SK-N-MC (cell line): ENCODE measurements around the gene C2CD4C.
"Not testable (repeated sequence)": the region's sequence is repeated elsewhere in the genome, so short reads cannot be mapped to it uniquely, and the experiment has no call there.

Experiments
- DNase-seq: peaks from one replicate; pipeline ENCODE4 v3.0.0-alpha.2; 2011; ENCODE audit warnings: low read depth, low spot score
- H3K27ac ChIP-seq: fragments of 200-600 bp; sonication (generic); 2 replicates; pipeline ENCODE4 v1.5.1; 2016; ENCODE audit warnings: mixed run types
- H3K36me3 ChIP-seq: fragments of 200-600 bp; sonication (generic); 2 replicates; pipeline ENCODE4 v1.6.1; 2017; ENCODE audit warnings: antibody characterized with exemption, low read length, mixed read lengths; ENCODE audit not compliant: insufficient read depth
- H3K4me3 ChIP-seq: fragments of 200-600 bp; sonication (generic); 2 replicates; pipeline ENCODE4 v1.5.1; 2016
- H3K9ac ChIP-seq: fragments of 200-600 bp; sonication (generic); 2 replicates; pipeline ENCODE4 v1.8.0; 2017; ENCODE audit warnings: mixed run types, mixed read lengths; ENCODE audit not compliant: insufficient read length
- H3K9me3 ChIP-seq: fragments of 200-600 bp; sonication (generic); 2 replicates; pipeline ENCODE4 v1.6.1; 2017; ENCODE audit warnings: low read depth, mild to moderate bottlenecking, antibody characterized with exemption, low read length, moderate library complexity, mixed read lengths
- EZH2 ChIP-seq: fragments of 200-600 bp; sonication (generic); IDR thresholded peaks from one replicate; pipeline ENCODE4 v1.6.1; 2017; ENCODE audit warnings: antibody characterized with exemption
- FOXP2 ChIP-seq: optimal IDR thresholded peaks from 2 replicates; pipeline ENCODE3; 2011; ENCODE audit warnings: mild to moderate bottlenecking, moderate library complexity; ENCODE audit not compliant: insufficient read depth; ENCODE audit errors: extremely low read length, control extremely low read depth
- POLR2AphosphoS5 ChIP-seq: IDR thresholded peaks from 2 replicates; pipeline ENCODE4 v1.6.1; 2012; ENCODE audit warnings: mild to moderate bottlenecking, low read depth, low read length, borderline replicate concordance

The C2CD4C gene

DNA sequence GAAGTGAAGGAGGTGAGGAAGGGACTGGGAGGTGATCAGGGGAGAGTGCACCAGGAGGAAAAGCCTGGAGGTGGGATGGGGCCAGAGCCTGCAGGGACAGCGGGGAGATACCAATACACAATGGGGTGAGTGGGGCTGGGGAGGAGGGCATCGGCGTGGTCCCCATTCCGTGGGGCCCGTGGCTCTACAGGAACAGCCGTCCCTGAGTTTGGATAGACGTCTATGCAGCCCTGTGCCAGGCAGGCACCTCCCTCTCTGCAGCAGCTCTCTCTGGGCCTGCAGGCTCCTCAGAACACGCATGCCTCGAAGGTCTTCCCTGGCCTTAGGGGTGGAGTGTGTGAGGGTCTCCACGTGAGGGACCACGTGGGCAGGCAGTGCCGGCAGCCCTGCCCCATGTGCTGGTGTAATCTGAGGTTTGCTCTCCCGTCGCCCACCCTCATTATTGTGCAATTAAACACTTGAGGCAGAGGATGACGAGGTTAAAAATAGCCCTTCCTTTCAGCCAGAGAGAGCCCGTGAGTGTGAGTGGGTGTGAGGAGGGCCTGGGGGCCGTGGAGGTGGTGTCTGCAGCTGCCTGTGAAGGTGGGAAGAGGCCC lies 16.5 kb downstream of the C2CD4C start:
- no peaks in the 10 kb centered on the region for H3K9me3 ChIP-seq
- no peaks in the 10 kb centered on the region for H3K36me3 ChIP-seq
- H3K27ac ChIP-seq = no peak overlapping the region
- no peak overlapping the region for H3K9ac ChIP-seq
- TF ChIP-seq POLR2AphosphoS5 = no peak
- no peak for TF ChIP-seq EZH2
- TF ChIP-seq FOXP2 = no peak
- no peak overlapping the region for H3K4me3 ChIP-seq
- no peak for DNase-seq

DNA sequence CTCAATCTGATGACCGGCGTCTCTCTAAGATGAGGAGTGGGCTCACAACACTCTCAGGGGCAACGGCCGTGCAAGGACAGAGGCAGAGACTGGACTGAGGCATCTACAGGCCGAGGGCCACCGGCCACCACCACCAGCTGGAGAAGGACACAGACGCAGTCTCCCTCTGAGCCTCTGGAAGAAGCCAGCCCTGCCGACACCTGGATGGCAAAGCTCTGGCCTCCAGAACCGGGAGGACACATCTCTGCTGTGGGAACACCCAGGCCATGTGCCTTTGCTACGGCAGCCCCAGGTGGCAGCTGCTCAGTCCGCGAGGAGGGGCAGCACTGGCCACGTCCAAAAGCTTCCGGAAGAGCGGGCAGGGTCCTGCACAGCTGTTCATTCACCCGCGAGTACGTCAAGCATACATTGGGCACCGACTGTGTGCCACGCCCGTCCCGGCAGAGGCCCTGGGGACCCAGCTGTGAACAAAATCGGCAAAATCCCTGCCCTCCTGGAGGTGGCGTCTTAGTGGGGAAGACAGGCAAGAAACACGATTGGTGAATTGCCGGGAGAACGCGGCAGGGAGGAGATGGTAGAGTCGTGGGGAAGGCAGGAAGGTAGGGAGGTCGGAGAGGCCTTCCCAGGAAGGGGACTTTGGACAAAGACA lies 17.1 kb downstream of the C2CD4C start:
- Histone ChIP-seq H3K27ac (no peak overlapping the region), H3K4me3 (no peak overlapping the region), H3K36me3 (no peaks in the 10 kb centered on the region), H3K9ac (no peak overlapping the region), H3K9me3 (no peaks in the 10 kb centered on the region)
- DNase-seq = no peak
- no peak for TF ChIP-seq FOXP2
- no peak for TF ChIP-seq POLR2AphosphoS5
- no peak for TF ChIP-seq EZH2

DNA sequence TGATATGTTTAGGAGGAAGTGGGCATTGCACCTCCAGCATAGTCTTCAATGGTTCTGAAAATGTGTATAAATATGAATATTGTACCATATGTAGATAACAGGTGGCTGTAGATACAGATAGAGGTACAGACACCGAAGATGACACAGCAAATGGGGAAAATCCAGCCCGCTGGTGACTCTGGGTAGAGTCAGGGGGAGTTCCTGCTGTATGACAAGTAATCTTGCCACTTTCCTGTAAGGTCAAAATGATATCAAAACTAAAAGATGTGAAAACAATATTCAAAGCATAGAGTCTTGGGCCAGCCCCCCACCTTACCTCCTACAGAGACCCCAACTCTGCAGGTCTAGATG lies 17.8 kb downstream of the C2CD4C start:
- Histone ChIP-seq H3K4me3 (no peak overlapping the region), H3K36me3 (no peaks in the 10 kb centered on the region), H3K27ac (no peak overlapping the region), H3K9ac (no peak overlapping the region), H3K9me3 (no peaks in the 10 kb centered on the region)
- TF ChIP-seq FOXP2 (no peak), POLR2AphosphoS5 (no peak), EZH2 (no peak)
- DNase-seq = no peak

DNA sequence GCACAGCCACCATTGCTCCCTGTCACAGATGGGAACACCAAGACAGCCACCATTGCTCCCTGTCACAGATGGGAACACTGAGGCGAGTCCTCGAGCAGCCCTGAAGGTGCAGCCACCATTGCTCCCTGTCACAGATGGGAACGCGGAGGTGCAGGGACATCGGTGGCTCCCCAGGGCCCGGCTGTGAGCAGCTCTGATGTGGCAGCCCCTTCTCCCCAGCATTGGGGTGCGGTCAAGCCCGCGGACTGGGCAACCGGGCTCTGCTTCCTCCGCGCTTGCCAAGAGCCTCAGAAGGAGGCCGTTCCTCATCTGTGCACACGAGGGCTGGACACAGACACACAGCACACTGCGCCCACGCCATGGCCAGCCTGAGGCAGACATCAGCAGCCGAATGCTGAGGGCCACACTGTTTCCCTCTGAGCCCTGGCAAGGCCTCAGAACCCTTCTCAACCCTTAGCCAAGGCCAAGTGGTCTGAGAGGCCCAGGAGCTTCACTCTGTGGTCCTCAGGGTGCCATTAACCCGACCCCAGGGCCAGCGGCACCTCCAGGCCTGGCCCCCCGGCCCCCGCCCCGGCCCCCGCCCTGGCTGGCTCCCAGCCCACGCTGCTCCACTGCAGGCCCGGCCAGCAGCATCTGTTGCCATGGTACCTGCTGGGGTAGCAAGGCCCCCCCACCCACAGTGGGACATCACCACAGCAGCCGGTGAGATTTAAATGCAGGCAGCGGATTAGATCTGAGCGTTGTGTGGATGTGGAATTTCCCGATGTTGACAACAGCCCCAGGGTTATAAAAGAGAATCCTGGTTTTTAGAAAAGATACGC lies 18.4 kb downstream of the C2CD4C start:
- Histone ChIP-seq H3K4me3 (no peak overlapping the region), H3K27ac (no peak overlapping the region), H3K9ac (no peak overlapping the region), H3K9me3 (no peaks in the 10 kb centered on the region), H3K36me3 (no peaks in the 10 kb centered on the region)
- no peak for TF ChIP-seq EZH2
- no peak for TF ChIP-seq POLR2AphosphoS5
- TF ChIP-seq FOXP2 = no peak
- DNase-seq = no peak

DNA sequence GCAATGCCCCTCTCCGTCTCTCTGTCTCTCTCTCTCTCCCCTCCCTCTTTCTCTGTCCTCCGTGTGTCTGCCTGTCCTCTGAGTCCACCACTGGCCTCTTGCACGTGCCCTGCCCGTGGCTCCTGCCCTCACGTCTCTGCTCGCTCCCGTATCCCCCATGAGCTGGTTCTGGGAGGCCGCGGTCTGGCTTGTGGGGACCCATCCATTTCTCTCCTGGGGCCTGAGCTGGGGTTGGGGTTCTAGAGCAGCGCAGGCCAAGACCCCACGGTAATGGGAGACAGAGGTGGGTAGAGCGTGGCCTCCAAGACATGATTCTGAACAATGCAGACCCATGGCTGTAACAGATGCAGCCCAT lies 19.0 kb downstream of the C2CD4C start:
- H3K36me3 ChIP-seq = no peaks in the 10 kb centered on the region
- no peak overlapping the region for H3K27ac ChIP-seq
- no peak for DNase-seq
- TF ChIP-seq EZH2 = no peak
- TF ChIP-seq POLR2AphosphoS5 = no peak
- no peak for TF ChIP-seq FOXP2
- no peaks in the 10 kb centered on the region for H3K9me3 ChIP-seq
- H3K9ac ChIP-seq = no peak overlapping the region
- no peak overlapping the region for H3K4me3 ChIP-seq

DNA sequence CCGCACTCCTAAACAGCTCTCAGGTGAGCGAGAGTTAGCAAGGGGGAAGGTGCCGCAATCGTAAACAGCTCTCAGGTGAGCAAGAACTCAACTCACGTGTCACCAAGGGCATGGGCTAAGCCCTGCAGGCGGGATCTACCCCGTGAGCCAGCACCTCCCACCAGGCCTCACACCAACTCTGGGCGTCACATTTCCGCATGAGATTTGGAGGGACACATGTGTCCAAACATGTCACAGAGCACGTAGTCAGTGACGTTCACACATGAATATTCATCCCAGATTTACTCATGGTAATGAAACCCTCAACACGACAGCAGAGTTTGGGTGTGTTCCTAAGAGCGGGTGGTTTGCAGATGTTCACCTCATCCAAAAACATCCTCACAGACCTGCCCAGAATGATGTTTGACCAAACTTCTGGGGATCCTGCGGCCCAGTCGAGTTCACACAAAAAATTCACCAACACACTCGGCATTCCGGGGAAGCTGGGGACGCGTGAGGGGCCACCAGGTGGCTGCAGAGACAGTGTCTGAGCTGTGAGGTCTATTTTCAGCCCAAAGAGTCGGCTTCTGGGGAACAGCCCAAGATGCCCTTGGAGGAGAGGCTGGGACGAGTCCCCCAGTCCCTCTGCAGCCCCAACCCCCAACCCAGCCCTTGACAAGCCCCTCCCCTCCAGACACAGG lies 19.6 kb downstream of the C2CD4C start:
- no peaks in the 10 kb centered on the region for H3K9me3 ChIP-seq
- no peaks in the 10 kb centered on the region for H3K36me3 ChIP-seq
- TF ChIP-seq FOXP2 (no peak), EZH2 (no peak), POLR2AphosphoS5 (no peak)
- DNase-seq = no peak
- no peak overlapping the region for H3K4me3 ChIP-seq
- H3K27ac ChIP-seq = no peak overlapping the region
- H3K9ac ChIP-seq = no peak overlapping the region

DNA sequence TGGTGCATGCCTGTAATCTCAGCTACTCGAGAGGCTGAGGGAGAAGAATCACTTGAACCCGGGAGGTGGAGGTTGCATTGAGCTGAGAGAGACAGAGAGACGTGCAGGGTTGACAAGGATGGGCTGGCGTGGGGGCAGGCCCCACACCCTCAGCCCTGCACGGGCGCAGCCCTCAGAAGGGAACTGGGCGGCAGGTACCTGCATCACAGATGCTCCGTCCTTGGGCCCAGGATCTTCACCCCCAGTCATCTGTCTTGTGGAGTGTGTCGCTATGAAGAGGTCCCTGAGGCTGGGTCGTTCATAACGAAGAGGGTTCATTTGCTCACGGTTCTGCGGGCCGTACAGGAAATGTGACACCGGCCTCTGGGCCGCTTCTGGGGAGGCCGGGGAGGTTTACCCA lies 20.3 kb downstream of the C2CD4C start:
- DNase-seq = no peak
- Histone ChIP-seq H3K27ac (no peak overlapping the region), H3K9ac (no peak overlapping the region), H3K36me3 (no peaks in the 10 kb centered on the region), H3K9me3 (no peaks in the 10 kb centered on the region), H3K4me3 (no peak overlapping the region)
- TF ChIP-seq EZH2 (no peak), POLR2AphosphoS5 (no peak), FOXP2 (no peak)

DNA sequence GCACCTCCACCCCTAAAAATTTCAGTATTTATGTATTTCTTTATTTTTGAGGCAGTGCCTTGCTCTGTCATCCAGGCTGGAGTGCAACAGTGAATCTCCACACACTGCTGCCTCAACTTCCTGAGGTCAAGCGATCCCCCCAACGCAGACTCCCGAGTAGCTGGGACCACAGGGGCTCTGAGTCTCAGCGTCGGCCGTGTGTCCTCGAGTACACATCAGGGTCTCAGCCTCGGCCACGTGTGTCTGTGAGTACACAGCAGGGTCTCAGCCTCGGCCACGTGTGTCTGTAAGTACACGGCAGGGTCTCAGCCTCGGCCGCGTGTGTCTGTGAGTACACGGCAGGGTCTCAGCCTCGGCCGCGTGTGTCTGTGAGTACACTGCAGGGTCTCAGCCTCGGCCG lies 21.2 kb downstream of the C2CD4C start:
- no peaks in the 10 kb centered on the region for H3K9me3 ChIP-seq
- H3K9ac ChIP-seq = no peak overlapping the region
- TF ChIP-seq EZH2 (no peak), POLR2AphosphoS5 (no peak), FOXP2 (no peak)
- DNase-seq = no peak
- H3K4me3 ChIP-seq = no peak overlapping the region
- no peaks in the 10 kb centered on the region for H3K36me3 ChIP-seq
- no peak overlapping the region for H3K27ac ChIP-seq

DNA sequence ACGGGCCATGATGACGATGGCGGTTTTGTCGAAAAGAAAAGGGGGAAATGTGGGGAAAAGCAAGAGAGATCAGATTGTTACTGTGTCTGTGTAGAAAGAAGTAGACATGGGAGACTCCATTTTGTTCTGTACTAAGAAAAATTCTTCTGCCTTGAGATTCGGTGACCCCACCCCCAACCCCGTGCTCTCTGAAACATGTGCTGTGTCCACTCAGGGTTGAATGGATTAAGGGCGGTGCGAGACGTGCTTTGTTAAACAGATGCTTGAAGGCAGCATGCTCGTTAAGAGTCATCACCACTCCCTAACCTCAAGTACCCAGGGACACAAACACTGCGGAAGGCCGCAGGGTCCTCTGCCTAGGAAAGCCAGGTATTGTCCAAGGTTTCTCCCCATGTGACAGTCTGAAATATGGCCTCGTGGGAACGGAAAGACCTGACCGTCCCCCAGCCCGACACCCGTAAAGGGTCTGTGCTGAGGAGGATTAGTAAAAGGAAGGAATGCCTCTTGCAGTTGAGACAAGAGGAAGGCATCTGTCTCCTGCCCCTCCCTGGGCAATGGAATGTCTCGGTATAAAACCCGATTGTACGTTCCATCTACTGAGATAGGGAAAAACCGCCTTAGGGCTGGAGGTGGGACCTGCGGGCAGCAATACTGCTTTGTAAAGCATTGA lies 22.2 kb downstream of the C2CD4C start:
- not testable (repeated sequence) for DNase-seq, H3K27ac ChIP-seq, H3K9ac ChIP-seq, H3K9me3 ChIP-seq, H3K4me3 ChIP-seq, H3K36me3 ChIP-seq

DNA sequence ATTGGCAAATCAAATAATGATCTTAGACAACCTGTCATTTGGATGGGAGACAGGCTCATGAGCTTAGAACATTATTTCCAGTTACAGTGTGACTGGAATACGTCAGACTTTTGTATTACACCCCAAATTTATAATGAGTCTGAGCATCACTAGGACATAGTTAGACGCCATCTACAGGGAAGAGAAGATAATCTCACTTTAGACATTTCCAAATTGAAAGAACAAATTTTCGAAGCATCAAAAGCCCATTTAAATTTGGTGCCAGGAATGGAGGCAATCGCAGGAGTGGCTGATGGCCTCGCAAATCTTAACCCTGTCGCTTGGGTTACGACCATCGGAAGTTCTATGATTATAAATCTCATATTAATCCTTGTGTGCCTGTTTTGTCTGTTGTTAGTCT lies 22.8 kb downstream of the C2CD4C start:
- not testable (repeated sequence) for H3K27ac ChIP-seq, H3K4me3 ChIP-seq, H3K36me3 ChIP-seq, DNase-seq, H3K9ac ChIP-seq, H3K9me3 ChIP-seq
